NCI-H510A (cell line): Measurements from ENCODE around the gene LCAT.
"Not testable (repeated sequence)": the region's sequence is repeated elsewhere in the genome, so short reads cannot be mapped to it uniquely, and the experiment has no call there.

ENCODE experiments used
- DNase-seq: peaks from one replicate; lab custom pipeline; 2025; lab: John Stamatoyannopoulos, UW

Gene LCAT

GRCh38 chr16:67943619-67944504, at the start of gene LCAT:
TSS of gene LCAT (minus strand) at chr16:67944120. CDS start at chr16:67944101, 19 bp downstream.
- DNase-seq: no peak

- DNase-seq: peak; percentile 10
Measured at GRCh38 chr16:67993207-67994039, 49.5 kb upstream of the LCAT start.

GRCh38 chr16:67992661-67993206, 48.8 kb upstream of the LCAT start:
- DNase-seq: no peak

GRCh38 chr16:67990018-67990386, 46.1 kb upstream of the LCAT start:
- no peak for DNase-seq

- DNase-seq: no peak
Measured at GRCh38 chr16:67989322-67990017, 45.5 kb upstream of the LCAT start.

DNA sequence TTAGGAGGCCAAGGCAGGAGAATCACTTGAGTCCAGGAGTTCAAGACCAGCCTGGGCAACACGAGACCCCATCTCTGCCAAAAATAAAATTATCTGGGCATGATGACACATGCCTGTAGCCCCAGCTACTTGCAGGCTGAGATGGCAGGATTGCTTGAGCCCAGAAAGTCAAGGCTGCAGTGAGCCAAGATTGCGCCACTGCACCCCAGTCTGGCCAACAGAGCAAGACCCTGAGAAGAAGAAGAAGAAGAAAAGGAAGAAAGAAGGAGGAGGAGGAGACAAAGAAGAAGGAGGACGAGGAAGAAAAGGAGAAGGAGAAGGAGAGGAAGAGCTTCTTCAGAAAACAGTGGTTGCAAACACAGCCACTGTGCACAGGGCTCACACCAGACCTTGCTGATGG, 44.8 kb upstream of the LCAT start:
- no peak for DNase-seq

GRCh38 chr16:67987460-67988160, 43.7 kb upstream of the LCAT start:
- DNase-seq: no peak

DNA sequence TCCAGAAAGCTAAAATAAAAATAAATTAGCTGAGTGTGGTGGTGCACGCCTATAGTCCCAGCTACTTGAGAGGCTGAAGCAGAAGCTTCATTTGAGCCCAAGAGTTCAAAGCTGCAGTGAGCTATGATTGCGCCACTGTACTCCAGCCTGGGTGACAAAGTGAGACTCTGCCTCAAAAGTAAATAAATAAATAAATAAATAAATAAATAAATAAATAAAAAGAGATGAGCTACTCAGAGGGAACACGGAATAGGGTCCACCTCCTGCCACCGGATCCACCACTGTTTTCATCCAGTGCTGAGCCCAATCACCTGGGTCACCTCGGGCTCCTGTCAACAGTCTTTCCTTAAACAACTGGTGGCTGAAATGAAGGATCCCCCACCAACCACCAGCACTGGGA, 43.0 kb upstream of the LCAT start:
- no peak for DNase-seq

GRCh38 chr16:67982011-67982696, 38.2 kb upstream of the LCAT start:
- no peak for DNase-seq

DNA sequence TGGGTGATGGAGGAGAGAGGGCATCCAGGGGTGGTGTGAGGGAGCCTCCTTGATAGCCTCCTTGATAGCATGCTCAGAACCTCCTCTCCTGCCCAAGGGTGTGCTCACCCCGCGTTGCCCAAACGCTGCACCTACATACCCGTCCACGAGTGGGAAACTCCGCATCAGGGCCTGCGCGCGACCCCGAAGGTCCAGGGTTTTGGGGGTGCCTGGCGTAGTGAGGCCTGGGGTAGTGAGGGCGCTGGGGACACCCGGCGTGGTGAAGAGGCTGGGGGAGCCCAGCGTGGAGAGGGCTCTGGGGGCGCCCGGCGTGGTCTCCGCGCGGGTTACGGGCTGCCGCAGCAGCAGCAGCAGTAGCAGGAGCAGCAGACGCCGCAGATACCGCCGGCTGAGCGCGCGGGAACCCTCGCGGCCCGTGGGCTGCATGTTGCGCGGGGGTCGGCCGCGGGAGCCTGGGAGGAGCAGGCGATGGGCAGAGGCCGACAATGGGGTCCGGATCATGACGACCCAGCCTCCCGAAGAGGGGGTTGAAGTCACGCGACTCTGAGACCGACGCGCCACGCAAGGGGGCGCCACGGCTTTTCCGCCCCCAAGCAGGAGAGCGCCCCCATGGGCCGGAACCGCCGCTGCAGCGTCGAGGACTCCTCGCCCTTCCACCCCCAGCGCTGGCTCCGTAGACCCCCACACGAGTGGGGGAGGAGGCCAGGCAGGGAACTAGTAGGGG, 36.2 kb upstream of the LCAT start, which contains the start of gene DPEP3:
TSS of gene DPEP3 (minus strand) at position 545 of the 724 bp plus-strand sequence. CDS start at position 426, 119 bp downstream.
- DNase-seq: no peak

GRCh38 chr16:67977469-67978227, 33.7 kb upstream of the LCAT start:
- DNase-seq: no peak

DNA sequence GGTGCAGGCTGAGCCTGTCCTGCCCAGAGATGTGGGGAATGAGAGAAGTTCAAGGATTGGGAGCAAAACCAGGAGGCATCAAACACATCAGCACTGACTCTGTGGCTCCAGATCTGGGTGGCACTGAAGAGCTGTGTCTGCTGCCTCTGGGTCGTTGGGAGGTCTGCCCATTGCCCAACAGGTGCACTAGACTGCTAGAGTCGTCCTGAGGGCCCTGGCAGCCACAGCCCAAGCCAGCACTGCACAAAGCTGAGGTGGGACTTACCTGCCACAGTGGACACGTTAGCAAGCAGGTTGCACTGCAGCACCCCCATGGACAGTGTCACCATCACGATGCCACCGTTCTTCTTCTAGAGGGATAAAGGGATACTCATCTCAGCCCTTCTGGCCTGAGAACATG, 33.1 kb upstream of the LCAT start:
- DNase-seq: no peak

GRCh38 chr16:67976205-67976604, 32.3 kb upstream of the LCAT start:
- no peak for DNase-seq

- DNase-seq: no peak
Measured at GRCh38 chr16:67975321-67976105, 31.6 kb upstream of the LCAT start.

- not testable (repeated sequence) for DNase-seq
Measured at GRCh38 chr16:67972285-67972684, 28.4 kb upstream of the LCAT start.

DNA sequence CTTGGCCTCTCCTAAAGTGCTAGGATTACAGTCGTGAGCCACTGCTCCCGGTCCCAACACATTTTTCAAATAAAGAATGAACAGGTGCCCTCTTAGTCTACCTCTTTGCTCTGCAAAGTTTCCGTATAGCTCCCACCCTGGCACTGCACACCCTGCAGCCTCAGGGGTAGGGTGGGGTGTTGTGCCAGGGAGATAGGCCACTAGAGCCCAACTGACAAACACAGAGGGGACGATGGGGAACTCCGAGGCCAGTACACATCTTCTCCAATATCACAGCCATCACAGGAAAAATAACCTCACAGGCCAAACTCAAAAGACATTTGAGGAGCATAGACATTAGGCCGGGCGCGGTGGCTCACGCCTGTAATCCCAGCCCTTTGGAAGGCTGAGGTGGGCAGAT, 27.2 kb upstream of the LCAT start:
- no peak for DNase-seq

GRCh38 chr16:67969254-67970039, 25.5 kb upstream of the LCAT start:
- DNase-seq: no peak
